ENCODE data around the gene MYH9. TPM values are rescaled to one million over a fixed set of nuclear protein-coding genes. Genes with fewer than 3 reads are reported as not detected.

Gene MYH9
- total RNA-seq, 2 donors from 2014 or later = 125 to 229 TPM

DNA sequence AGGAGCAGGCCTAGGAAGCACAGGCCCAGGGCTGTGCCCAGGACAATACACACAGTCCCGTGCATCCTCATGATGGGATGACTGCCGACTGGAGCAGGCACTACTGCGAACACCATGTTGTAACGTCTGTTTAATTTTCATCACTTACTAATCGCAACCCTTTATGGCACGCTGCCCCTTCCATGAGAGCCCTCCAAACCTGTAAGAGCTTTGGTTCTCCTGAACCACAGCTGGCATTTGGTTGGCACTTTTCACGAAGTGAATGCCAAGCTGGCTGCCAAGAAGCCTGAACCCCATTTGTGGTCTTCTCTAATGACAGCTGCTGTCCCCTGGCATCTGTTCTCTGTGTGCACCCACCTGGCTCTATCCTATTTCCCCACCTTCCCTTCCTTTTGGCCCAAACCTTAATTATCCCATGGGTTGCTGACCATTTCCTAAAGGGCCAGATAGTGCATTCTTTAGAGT is 98.3 kb downstream of the MYH9 start:
- DNase-seq (ENCODE audit: low spot score) = no peak
- Histone ChIP-seq H3K27ac (no peak overlapping the region), H3K4me3 (no peak overlapping the region), H3K27me3 (no peaks in the 10 kb centered on the region), H3K36me3 (peaks cover 90% of the 10 kb centered on the region), H3K9me3 (no peaks in the 10 kb centered on the region), H3K4me1 (peaks cover 0 to 13% of the 10 kb centered on the region in 2 donors)
- TF ChIP-seq, protein P1, sequence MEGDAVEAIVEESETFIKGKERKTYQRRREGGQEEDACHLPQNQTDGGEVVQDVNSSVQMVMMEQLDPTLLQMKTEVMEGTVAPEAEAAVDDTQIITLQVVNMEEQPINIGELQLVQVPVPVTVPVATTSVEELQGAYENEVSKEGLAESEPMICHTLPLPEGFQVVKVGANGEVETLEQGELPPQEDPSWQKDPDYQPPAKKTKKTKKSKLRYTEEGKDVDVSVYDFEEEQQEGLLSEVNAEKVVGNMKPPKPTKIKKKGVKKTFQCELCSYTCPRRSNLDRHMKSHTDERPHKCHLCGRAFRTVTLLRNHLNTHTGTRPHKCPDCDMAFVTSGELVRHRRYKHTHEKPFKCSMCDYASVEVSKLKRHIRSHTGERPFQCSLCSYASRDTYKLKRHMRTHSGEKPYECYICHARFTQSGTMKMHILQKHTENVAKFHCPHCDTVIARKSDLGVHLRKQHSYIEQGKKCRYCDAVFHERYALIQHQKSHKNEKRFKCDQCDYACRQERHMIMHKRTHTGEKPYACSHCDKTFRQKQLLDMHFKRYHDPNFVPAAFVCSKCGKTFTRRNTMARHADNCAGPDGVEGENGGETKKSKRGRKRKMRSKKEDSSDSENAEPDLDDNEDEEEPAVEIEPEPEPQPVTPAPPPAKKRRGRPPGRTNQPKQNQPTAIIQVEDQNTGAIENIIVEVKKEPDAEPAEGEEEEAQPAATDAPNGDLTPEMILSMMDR (IDR thresholded peaks at IDR 0.05) = no peak

DNA sequence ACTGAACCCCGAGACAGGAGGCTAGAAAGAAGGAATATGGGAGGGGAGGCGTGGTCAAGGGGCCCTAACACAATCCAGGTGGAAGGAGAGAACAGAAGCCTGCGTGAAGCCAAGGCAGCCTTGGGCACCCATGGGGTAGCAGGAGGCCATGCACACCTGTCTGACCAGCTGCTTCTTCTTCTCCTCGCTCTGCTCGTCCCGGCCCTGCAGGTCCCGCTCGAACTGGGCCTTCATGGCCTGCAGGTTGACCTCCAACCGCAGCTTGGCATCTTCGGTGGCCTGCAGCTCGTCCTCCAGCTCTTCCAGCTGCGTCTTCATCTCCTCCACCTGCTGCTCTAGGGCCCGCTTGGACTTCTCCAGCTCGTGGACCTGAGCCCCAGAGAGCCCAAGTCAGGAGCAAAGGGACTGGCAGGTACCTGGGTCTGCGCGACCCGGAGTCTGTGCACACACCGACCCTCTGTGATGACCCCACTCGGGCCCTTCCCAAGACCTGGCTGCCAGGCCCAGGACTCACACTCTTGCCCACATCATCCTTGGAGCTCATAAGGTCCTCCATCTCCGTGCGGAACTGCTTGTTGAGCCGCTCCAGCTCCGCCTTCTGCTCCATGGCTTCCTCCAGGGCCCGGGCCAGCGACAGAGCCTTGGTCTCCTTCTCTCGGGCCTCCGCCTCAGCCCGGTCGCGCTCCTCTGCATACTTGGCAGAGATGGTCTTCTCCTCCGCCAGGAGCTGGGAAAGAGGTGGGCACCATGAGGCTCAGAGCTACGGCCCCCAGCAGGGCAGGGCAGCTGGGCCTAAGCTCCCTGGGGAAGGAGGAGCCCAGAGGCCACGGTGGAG is 99.0 kb downstream of the MYH9 start:
- peaks cover 0 to 13% of the 10 kb centered on the region in 2 donors for H3K4me1 ChIP-seq
- H3K4me3 ChIP-seq = no peak overlapping the region
- peaks cover 90% of the 10 kb centered on the region for H3K36me3 ChIP-seq
- no peak for DNase-seq (ENCODE audit: low spot score)
- TF ChIP-seq, protein P1 (IDR thresholded peaks at IDR 0.05) = no peak
- H3K9me3 ChIP-seq = no peaks in the 10 kb centered on the region
- no peaks in the 10 kb centered on the region for H3K27me3 ChIP-seq
- H3K27ac ChIP-seq = no peak overlapping the region

DNA sequence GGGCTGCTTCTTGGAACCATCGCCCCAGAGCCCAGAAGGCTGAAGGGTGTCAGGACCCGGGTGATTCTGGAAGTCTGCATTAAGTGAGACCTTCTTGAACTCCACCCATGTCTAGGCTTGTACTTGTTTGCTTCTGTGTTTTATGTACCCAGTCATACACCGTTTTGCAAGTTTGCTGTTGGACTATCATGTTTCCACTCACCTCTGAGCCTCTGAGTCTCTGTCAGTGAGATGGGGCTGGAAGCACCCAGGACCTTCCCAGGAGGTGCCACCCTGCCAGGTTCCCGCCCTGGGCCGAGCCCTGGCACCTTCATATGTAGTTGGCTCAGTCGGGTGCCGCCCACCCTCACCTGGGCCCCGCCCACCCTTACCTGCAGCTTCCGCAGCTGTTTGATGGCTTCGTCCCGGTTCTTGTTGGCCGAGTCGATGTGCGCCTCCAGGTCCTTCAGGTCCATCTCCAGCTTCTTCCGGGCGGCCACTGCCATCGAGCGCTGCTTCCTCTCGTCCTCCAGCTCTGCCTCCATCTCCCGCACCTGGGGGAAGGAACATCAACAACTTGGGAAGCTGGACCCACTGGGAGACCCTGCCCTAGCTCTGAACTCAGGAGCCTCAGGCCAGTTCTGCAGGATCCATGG is 99.8 kb downstream of the MYH9 start:
- no peak overlapping the region for H3K27ac ChIP-seq
- DNase-seq (ENCODE audit: low spot score) = no peak

DNA sequence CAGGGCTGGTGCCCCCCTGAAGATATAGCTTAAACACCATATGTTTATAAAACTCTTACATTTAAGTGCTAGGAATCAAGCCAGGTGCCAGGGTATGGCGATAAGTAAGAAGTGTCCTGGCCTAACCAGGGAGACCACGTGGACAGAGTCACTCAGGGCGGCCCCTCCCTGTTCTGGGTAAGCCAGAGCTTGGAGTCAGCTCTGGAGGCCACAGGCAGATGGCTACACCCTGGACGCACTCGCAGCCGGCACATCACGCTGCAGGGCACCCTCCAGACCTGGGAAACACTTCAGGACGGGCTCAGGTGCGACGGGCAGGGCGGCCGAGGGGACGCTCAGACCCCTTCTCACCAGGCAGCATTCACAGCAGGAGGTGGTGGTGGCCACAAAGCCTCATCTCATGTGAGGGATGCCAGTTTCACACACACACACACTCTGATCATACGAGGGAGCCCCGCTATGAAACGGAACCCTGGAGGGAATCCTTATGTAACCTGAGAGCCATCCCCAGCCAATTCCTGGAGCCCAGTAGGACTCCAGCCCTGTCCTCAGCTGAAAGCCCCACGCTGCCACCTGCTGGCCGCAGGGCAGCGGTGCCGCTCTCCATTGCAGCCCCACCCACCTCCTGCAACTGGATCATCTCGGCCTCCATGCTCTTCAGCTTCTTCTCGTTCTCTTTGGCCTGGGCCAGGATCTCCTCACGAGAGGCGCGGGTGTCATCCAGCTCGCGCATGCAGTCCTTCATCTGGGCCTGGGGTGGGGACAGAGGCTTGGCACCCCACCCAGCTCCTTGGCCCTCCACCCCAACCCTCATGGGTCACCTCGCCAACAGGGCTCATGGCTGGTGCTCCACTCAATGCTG is 101.4 kb downstream of the MYH9 start:
- H3K4me1 ChIP-seq = peaks cover 0 to 13% of the 10 kb centered on the region in 2 donors
- peak overlapping the region; percentile 36 to 66 for H3K27ac ChIP-seq
- no peaks in the 10 kb centered on the region for H3K9me3 ChIP-seq
- H3K4me3 ChIP-seq = no peak overlapping the region
- TF ChIP-seq, protein P1 (IDR thresholded peaks at IDR 0.05) = peak; percentile 58 to 91
- H3K27me3 ChIP-seq = no peaks in the 10 kb centered on the region
- peak; percentile 81 for DNase-seq (ENCODE audit: low spot score)
- H3K36me3 ChIP-seq = peaks cover 90% of the 10 kb centered on the region

More for the DNA sequence above, 99.8 kb downstream of the MYH9 start:
- H3K36me3 ChIP-seq = peaks cover 90% of the 10 kb centered on the region
- H3K27me3 ChIP-seq = no peaks in the 10 kb centered on the region
- no peak overlapping the region for H3K4me3 ChIP-seq
- no peaks in the 10 kb centered on the region for H3K9me3 ChIP-seq
- peaks cover 0 to 13% of the 10 kb centered on the region in 2 donors for H3K4me1 ChIP-seq
- TF ChIP-seq, protein P1 (IDR thresholded peaks at IDR 0.05) = no peak

DNA sequence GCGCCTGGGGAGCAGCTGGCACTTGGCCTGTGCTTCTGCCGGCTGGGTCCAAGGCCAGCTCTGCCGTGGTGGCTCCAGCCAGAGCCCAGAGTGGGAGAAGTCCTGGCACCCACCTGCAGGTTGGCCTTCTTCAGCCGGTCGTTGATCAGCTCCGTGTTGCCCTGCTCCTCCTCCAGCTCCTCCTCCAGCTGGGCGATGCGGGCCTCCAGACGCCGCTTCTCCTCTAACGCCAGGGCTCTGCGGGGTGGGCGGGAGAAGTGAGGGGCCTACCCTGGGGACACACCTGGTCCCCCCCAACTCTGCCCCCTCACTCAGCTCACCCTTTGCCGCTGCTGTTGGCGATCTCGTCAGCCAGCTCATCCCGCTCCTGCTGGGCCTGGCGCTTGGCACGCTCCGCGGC is 102.2 kb downstream of the MYH9 start:
- peaks cover 95% of the 10 kb centered on the region for H3K36me3 ChIP-seq

More for the DNA sequence above, 102.2 kb downstream of the MYH9 start:
- TF ChIP-seq, protein P1 (IDR thresholded peaks at IDR 0.05) = no peak
- H3K9me3 ChIP-seq = no peaks in the 10 kb centered on the region
- H3K27ac ChIP-seq = peak overlapping the region; percentile 36 to 66
- no peak overlapping the region for H3K4me3 ChIP-seq
- no peak for DNase-seq (ENCODE audit: low spot score)
- peaks cover 0 to 13% of the 10 kb centered on the region in 2 donors for H3K4me1 ChIP-seq
- no peaks in the 10 kb centered on the region for H3K27me3 ChIP-seq

Measured in right atrium auricular region (tissue), 2 donors.